ENCODE results near the gene ENO2.

The ENO2 gene

GRCh38 chr12:6953442-6954315, 39.3 kb downstream of the ENO2 start:
- Histone ChIP-seq H4K20me1 (ENCODE audit: insufficient read depth, low read length) (peaks cover 4% of the 10 kb centered on the region; the same call in 1 of the 2 replicates), H3K27ac (ENCODE audit: low read length) (peak overlapping the region; percentile 58), H3K27me3 (ENCODE audit: low read depth, low read length) (no peaks in the 10 kb centered on the region), H3K36me3 (replicated peaks; ENCODE audit: low read depth, low read length) (peaks cover 19% of the 10 kb centered on the region), H3K9me3 (ENCODE audit: insufficient read depth, low read length) (no peaks in the 10 kb centered on the region), H3K4me2 (ENCODE audit: low read length) (peak overlapping the region; percentile 94), H3K9ac (ENCODE audit: low read length) (peak overlapping the region; percentile 87), H3K79me2 (ENCODE audit: low read length) (peaks cover 14% of the 10 kb centered on the region), H2AFZ (ENCODE audit: low read depth, low read length) (no peak overlapping the region), H3K4me3 (ENCODE audit: low read length) (peak overlapping the region; percentile 84), H3K4me1 (ENCODE audit: low read length) (peaks cover 52% of the 10 kb centered on the region)
- TF ChIP-seq CTCF (IDR thresholded peaks at IDR 0.05; ENCODE audit: low read depth, low read length) (no peak), EZH2phosphoT487 (IDR thresholded peaks at IDR 0.05; ENCODE audit: low read depth) (no peak)

- Histone ChIP-seq H2AFZ (ENCODE audit: low read depth, low read length) (no peak overlapping the region), H3K4me2 (ENCODE audit: low read length) (peak overlapping the region; percentile 94), H3K9me3 (ENCODE audit: insufficient read depth, low read length) (no peaks in the 10 kb centered on the region), H4K20me1 (ENCODE audit: insufficient read depth, low read length) (peaks cover 4% of the 10 kb centered on the region; the same call in 1 of the 2 replicates), H3K9ac (ENCODE audit: low read length) (no peak overlapping the region; the same call in 1 of the 2 replicates), H3K36me3 (replicated peaks; ENCODE audit: low read depth, low read length) (peaks cover 19% of the 10 kb centered on the region), H3K4me3 (ENCODE audit: low read length) (peak overlapping the region; percentile 84), H3K27ac (ENCODE audit: low read length) (0 out of 2 replicates have a peak overlapping the region, but pooled peaks have one; percentile 58), H3K79me2 (ENCODE audit: low read length) (peaks cover 14% of the 10 kb centered on the region), H3K4me1 (ENCODE audit: low read length) (peaks cover 54% of the 10 kb centered on the region), H3K27me3 (ENCODE audit: low read depth, low read length) (no peaks in the 10 kb centered on the region)
- TF ChIP-seq EZH2phosphoT487 (IDR thresholded peaks at IDR 0.05; ENCODE audit: low read depth) (no peak), CTCF (IDR thresholded peaks at IDR 0.05; ENCODE audit: low read depth, low read length) (no peak)
Measured at GRCh38 chr12:6954316-6955107, 40.1 kb downstream of the ENO2 start.

GRCh38 chr12:6955108-6956020, 41.0 kb downstream of the ENO2 start:
- Histone ChIP-seq H3K9ac (ENCODE audit: low read length) (no peak overlapping the region), H3K36me3 (replicated peaks; ENCODE audit: low read depth, low read length) (peaks cover 21% of the 10 kb centered on the region), H3K27me3 (ENCODE audit: low read depth, low read length) (no peaks in the 10 kb centered on the region), H4K20me1 (ENCODE audit: insufficient read depth, low read length) (peaks cover 4% of the 10 kb centered on the region; the same call in 1 of the 2 replicates), H3K27ac (ENCODE audit: low read length) (no peak overlapping the region), H3K4me2 (ENCODE audit: low read length) (no peak overlapping the region), H2AFZ (ENCODE audit: low read depth, low read length) (no peak overlapping the region), H3K79me2 (ENCODE audit: low read length) (peaks cover 14% of the 10 kb centered on the region), H3K9me3 (ENCODE audit: insufficient read depth, low read length) (no peaks in the 10 kb centered on the region), H3K4me3 (ENCODE audit: low read length) (no peak overlapping the region), H3K4me1 (ENCODE audit: low read length) (peaks cover 58% of the 10 kb centered on the region)
- TF ChIP-seq CTCF (IDR thresholded peaks at IDR 0.05; ENCODE audit: low read depth, low read length) (no peak), EZH2phosphoT487 (IDR thresholded peaks at IDR 0.05; ENCODE audit: low read depth) (no peak)

All from OCI-LY3 (cell line).